AG09309 (cell line): ENCODE measurements around the gene SYT9.
A peak's percentile ranks its signal among the peaks of the same experiment; 100 is the strongest.

Experiments used
- DNase-seq: peaks from one replicate; pipeline ENCODE4 v3.0.0-alpha.2; 2010; ENCODE audit warnings: low read depth
- H3K4me3 ChIP-seq: 2 replicates; pipeline ENCODE4 v1.5.1; 2011; ENCODE audit warnings: mild to moderate bottlenecking, low read depth, low read length, moderate library complexity; ENCODE audit not compliant: control insufficient read depth
- TF ChIP-seq, protein P1 (sequence below): IDR thresholded peaks from 2 replicates; pipeline ENCODE4 v1.5.1; 2011; ENCODE audit warnings: mild to moderate bottlenecking, low read depth, low read length, inconsistent platforms; ENCODE audit not compliant: insufficient read depth, control insufficient read depth; ENCODE audit errors: missing control alignments

Gene SYT9

DNA sequence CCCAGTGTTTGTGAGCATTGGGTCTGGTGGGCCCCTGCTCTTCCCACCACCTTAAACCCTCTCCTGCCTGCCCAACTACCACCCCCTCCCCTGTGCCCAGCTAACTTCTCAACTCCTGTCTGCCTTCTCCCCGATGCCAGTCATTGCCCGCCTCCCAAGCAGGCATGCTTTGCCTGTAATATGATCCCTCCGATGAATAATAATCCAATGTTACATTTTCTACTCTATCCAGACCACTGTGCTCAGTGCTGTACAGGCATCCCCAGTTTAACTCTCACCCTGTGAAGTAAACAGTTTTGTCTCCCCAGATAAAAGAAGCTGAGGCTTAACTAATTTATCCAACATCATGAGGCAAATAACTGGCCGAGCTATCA lies 198.1 kb downstream of the SYT9 start:
- no peak overlapping the region for H3K4me3 ChIP-seq
- DNase-seq, result no peak
- TF ChIP-seq, protein P1, sequence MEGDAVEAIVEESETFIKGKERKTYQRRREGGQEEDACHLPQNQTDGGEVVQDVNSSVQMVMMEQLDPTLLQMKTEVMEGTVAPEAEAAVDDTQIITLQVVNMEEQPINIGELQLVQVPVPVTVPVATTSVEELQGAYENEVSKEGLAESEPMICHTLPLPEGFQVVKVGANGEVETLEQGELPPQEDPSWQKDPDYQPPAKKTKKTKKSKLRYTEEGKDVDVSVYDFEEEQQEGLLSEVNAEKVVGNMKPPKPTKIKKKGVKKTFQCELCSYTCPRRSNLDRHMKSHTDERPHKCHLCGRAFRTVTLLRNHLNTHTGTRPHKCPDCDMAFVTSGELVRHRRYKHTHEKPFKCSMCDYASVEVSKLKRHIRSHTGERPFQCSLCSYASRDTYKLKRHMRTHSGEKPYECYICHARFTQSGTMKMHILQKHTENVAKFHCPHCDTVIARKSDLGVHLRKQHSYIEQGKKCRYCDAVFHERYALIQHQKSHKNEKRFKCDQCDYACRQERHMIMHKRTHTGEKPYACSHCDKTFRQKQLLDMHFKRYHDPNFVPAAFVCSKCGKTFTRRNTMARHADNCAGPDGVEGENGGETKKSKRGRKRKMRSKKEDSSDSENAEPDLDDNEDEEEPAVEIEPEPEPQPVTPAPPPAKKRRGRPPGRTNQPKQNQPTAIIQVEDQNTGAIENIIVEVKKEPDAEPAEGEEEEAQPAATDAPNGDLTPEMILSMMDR, result no peak

DNA sequence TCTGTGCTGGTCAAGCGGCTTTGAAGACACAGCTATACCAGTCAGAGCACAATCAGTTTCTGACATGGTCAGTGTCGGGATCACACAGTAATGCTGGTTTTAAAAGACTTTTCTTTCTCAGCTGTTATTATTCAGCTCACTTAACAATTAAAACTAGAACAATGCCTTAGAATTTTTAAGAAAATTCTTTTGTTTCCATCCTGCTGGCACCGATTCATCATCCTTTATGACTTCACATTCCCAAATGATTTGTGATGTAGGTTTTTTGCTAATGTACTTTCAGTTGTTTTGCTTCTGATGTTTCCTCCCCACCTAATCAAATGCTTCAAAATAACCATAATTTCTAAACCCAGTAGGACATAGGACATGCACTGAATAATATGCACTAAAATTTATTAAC lies 199.1 kb downstream of the SYT9 start:
- no peak overlapping the region for H3K4me3 ChIP-seq
- DNase-seq, result no peak
- TF ChIP-seq, protein P1, result no peak

DNA sequence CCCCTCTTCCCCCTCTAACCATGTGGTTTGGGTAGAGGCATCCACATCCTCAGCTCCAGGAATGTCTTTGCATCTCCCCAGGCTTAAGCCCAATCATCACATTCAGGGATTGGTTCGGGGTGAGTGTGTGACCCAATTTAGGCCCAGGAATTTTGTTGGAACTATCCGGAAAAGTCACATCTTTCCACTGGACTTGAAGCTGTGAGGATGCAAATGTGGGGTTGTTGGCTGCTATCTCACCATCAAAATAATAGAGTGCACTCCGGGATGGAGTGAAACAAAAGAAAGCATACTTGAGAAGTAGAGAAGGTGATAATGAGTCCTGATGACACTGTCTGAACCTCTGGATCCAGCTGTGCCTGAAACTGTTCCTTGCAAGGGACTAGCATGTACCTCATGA lies 199.8 kb downstream of the SYT9 start:
- DNase-seq, result no peak
- no peak overlapping the region for H3K4me3 ChIP-seq
- TF ChIP-seq, protein P1, result no peak

DNA sequence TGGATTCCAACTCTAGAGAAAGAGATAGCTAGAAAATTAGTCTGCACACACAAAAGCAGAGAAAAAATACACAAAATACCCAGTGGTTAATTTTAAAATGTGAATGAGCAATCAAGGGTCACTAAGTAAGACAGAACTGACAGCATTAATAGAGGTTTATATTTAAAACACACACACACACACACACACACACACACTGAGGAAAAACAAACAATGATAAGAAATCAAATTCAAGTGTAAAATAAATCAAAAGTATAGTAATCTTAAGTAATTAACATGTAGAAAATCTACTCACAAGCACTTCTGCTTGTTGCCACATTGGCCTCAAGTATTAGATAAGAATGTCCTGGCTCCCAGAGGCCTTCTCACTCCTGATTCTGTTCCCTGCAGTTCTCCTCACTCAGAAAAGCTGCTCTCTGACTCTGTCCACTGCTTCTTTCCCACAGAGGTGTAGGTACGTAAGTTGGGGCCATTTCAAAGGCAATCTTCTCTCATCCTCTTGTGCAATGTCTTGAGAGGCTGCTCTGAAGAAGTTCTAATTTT lies 200.3 kb downstream of the SYT9 start:
- TF ChIP-seq, protein P1, result no peak
- no peak overlapping the region for H3K4me3 ChIP-seq
- no peak for DNase-seq

DNA sequence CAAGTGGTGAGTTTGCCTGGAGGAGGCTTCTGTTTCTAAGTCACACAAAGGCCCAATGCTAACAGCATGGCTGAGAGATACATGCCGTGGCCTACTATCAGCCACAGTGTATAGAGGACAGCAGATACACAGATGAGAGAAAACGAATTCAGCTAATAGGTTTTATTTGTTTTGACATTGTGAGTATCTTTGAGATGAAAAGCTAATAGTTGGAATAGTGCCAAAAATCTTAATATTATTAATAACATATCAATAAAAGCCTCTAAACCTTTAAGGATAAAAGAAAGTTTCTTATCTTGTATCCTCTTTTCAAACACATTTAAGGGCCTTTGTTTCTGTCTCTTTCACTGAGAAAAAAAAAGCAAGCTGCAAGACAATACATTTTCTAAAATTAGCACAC lies 203.2 kb downstream of the SYT9 start:
- TF ChIP-seq, protein P1, result no peak
- no peak for DNase-seq
- no peak overlapping the region for H3K4me3 ChIP-seq

DNA sequence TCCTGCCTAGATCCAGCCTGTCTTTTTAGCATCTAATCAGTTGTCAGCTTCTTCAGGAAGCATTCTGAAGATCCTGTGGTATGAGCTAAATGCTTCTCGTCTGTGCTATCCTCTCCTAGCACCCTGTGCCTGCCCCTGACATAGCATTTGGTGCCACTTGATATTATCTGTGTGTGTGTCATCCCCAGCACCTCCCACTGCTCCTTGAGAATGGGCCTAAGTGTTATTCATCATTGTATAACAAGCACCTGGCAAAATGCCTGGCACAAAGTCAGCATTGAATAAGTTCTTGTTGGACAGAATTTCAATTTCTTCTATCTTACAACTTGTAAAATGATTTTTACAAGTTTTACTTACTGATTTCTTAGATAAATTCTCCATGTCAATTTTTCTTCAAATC lies 205.5 kb downstream of the SYT9 start:
- TF ChIP-seq, protein P1, result no peak
- peak; percentile 76 for DNase-seq
- no peak overlapping the region for H3K4me3 ChIP-seq

DNA sequence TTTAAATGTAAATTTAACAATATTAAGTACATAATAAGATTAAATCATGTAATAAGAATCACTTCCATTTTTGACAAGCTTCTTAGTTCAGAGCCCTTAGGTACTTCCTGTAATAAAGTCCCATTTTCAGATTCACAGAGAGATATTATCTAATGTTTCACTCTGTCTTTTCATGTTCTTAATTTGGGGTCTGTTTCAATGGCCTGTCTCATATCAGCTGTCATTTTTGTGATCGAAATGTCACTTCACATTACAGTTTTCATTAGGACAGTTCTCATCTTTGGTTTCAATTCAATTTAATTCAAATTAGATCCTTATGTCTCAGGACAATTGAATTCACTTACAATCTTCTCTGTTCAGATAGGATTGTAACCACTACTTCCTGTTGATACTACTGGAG lies 211.0 kb downstream of the SYT9 start:
- H3K4me3 ChIP-seq, result no peak overlapping the region
- DNase-seq, result no peak
- TF ChIP-seq, protein P1, result no peak
